Pancreas (tissue), 10 donors: ENCODE measurements around the gene EXOC4. TPM values are rescaled to one million over a fixed set of nuclear protein-coding genes. Genes with fewer than 3 reads are reported as not detected.

Experiments
- ATAC-seq, 4 donors: fragments of 200-7000 bp; cut with Tn5 transposase; one replicate each; pipeline versions ENCODE4 v1.8.0 to v1.9.1; 2020; ENCODE audit warnings: mild to moderate bottlenecking in 4 of 4, moderate library complexity in 4 of 4
- DNase-seq, 6 donors: peaks; one replicate each; pipeline ENCODE4 v3.0.0-alpha.2; 2020
- FAIRE-seq: peaks from 2 replicates; lab custom pipeline; 2012; peaks lifted over from hg19 to GRCh38; lab: Jason Lieb, UNC
- H3K27ac ChIP-seq, 4 donors: fragments of 200-600 bp; sonication (generic); 1 replicate in 3 of 4; 2 replicates in 1 of 4; pipeline versions ENCODE4 v1.5.0 to v1.8.0; 2020
- H3K27me3 ChIP-seq, 4 donors: fragments of 200-600 bp; one replicate each; pipeline ENCODE4 v1.8.0; 2021
- H3K36me3 ChIP-seq, 3 donors: fragments of 200-600 bp; sonication (generic) in 1 of 3; one replicate each; pipeline versions ENCODE4 v1.5.0 to v1.8.0; 2020 to 2021
- H3K4me1 ChIP-seq, 3 donors: fragments of 200-600 bp; one replicate each; pipeline ENCODE4 v1.8.0; 2021
- H3K4me3 ChIP-seq, 4 donors: fragments of 200-600 bp; sonication (generic) in 2 of 4; one replicate each; pipeline versions ENCODE4 v1.5.0 to v1.8.0; 2020 to 2021
- H3K9me3 ChIP-seq, 4 donors: fragments of 200-600 bp; one replicate each; pipeline ENCODE4 v1.8.0; 2021
- WGBS, 2 donors: extraction: QIAGEN DNeasy Blood & Tissue Kit; methylation state at CpG; one replicate each; pipeline ENCODE4 v1.1.7; 2013; 5-methylcytosine and 5-hydroxymethylcytosine counted together
- intact Hi-C, 3 donors: fragments of 100-400 bp; cut with DNase I; formaldehyde crosslinking; loops; one replicate each; pipeline versions ENCODE4 v1.11.1 to v1.14.2; 2022
- polyA plus RNA-seq, 2 donors: library from polyadenylated mRNA; stranded (reverse); fragments of 200-250 nt; gene quantifications; one replicate each; pipeline ENCODE4 v1.2.3, GENCODE V29; 2013
- total RNA-seq, 6 donors: library from RNA; stranded (reverse); fragmentation: NEBNext Ultra II Directional in 4 of 6; extraction: Animal tissue kit (Norgen Biotek cat#: 25700) in 4 of 6; gene quantifications; one replicate each; pipeline versions ENCODE4 v1.2.1 to v1.2.4, GENCODE V29; 2021 to 2023
- TF ChIP-seq, protein P1 (sequence below), 4 donors: fragments of 200-600 bp; sonication (generic) in 3 of 4; IDR thresholded peaks; one replicate each; pipeline versions ENCODE4 v1.5.0 to v1.8.0; 2021; ENCODE audit warnings: antibody characterized with exemption in 4 of 4
- donor health status: healthy with polysubstance abuse.
- donor health status: DM: no; HTN: no; CAD: no; lungs with moderate emphysema.
- donor health status: DM: no; HTN: no; CAD: no.
- donor health status: control.
- donor health status: control.
- donor health status: Bipolar disorder and iron deficiency.
- donor health status: DM: yes; HTN: yes; CAD: no.
- donor health status: DM: no; HTN: no; CAD: no.
- donor health status: DM: no; HTN: no; CAD: no.
- donor health status: DM: yes; HTN: yes; CAD: no.

The EXOC4 gene
- total and polyA plus RNA-seq, 8 donors, result 13.4 to 81.2 (median 53.8) TPM

DNA sequence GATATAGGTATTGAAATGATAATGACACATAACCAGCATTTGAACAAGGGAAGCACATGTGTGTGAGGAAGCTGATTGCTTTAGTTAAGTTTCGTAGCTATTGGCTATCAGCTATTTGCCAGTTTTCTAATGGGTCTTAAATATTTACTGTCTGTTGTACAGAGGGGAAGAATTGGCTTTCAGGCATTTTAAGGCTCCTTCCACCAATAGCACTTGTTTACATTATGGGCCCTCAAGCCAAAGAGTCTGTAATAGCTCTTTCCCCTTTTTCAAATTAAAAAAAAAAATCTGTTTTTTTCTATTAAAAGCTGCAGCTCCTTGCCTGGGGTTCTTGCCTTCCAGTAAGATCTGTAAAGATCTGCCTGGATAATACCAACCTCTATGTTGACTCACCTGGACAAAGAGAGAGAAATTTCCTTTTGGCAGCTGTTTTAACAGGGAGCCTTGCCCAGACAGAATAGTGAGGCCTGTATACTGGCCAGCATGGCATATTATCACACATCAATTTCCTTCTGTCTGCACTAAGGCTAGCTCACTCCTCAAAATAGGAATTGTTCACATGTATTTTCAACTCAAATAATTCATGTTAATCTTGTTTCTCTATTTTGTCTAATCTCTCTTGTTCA lies 769.5 kb downstream of the EXOC4 start:
- ATAC-seq (peak; percentile 98 to 99 (median 99)), DNase-seq (peak in 3 of 6 donors; percentile 53 to 64 (median 62))
- H3K27ac ChIP-seq, result peak overlapping the region in 2 of 4 donors; percentile 73 to 79

DNA sequence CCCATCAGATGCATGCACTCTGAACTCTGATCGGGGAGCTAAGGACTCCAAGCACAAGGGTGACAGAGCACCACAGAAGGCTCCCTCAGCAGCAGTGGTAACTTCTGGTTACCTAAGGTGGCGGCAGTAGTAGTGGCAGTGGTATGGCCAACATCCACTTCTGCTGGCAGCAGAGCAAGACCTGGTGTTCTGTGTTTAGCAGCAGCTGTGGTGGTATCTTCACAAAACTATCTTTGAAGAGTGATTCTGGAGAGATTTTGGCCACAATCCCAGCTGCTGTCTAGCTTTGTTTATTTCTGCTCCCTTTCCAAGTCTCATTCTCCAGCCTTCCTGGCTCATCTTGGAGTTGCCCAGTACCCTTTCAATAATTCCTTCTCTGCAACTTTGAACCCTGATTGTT lies 771.9 kb downstream of the EXOC4 start:
- H3K4me1 ChIP-seq, result peaks cover 12 to 23% (median 18%) of the 10 kb centered on the region in 3 donors
- TF ChIP-seq, protein P1, sequence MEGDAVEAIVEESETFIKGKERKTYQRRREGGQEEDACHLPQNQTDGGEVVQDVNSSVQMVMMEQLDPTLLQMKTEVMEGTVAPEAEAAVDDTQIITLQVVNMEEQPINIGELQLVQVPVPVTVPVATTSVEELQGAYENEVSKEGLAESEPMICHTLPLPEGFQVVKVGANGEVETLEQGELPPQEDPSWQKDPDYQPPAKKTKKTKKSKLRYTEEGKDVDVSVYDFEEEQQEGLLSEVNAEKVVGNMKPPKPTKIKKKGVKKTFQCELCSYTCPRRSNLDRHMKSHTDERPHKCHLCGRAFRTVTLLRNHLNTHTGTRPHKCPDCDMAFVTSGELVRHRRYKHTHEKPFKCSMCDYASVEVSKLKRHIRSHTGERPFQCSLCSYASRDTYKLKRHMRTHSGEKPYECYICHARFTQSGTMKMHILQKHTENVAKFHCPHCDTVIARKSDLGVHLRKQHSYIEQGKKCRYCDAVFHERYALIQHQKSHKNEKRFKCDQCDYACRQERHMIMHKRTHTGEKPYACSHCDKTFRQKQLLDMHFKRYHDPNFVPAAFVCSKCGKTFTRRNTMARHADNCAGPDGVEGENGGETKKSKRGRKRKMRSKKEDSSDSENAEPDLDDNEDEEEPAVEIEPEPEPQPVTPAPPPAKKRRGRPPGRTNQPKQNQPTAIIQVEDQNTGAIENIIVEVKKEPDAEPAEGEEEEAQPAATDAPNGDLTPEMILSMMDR (IDR thresholded peaks at IDR 0.05), result no peak
- H3K4me3 ChIP-seq, result no peak overlapping the region
- ATAC-seq (no peak), FAIRE-seq (no peak), DNase-seq (no peak)
- H3K27ac ChIP-seq, result no peak overlapping the region
- intact Hi-C loops, result no loop called here
- H3K9me3 ChIP-seq, result no peaks in the 10 kb centered on the region
- no peaks in the 10 kb centered on the region for H3K36me3 ChIP-seq
- 79 to 97% methylated on average over 2 of the region's 2 CpGs for WGBS, 2 donors
- no peaks in the 10 kb centered on the region for H3K27me3 ChIP-seq

More for the DNA sequence above, 769.5 kb downstream of the EXOC4 start:
- Histone ChIP-seq H3K9me3 (no peaks in the 10 kb centered on the region), H3K4me3 (no peak overlapping the region), H3K27me3 (no peaks in the 10 kb centered on the region), H3K36me3 (no peaks in the 10 kb centered on the region), H3K4me1 (peaks cover 12 to 23% (median 18%) of the 10 kb centered on the region in 3 donors)
- TF ChIP-seq, protein P1 (IDR thresholded peaks at IDR 0.05), result no peak
- intact Hi-C loops, result no loop called here
- 38% methylated on average over 1 of the region's 1 CpG for WGBS, 2 donors
- no peak for FAIRE-seq

DNA sequence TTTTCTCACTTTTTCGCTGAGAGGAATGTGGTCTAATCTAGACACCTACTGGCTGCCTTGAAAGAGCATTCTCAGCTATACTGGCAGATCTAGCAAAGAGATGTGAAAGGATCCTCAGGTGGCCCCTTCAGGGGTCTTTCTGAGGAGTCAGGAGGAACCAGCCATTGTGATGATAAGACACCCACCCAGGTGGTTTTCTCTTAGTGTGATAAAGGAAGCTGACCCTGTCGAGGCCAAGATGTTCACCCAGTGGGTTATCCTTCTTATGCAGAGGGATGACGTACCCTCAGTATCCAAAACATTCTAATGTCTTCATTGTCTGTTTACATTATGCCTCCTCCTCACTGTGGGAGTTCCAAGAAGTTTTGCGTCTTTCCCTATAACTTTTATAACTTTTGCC lies 776.0 kb downstream of the EXOC4 start:
- Histone ChIP-seq H3K9me3 (no peaks in the 10 kb centered on the region), H3K4me1 (no peaks in the 10 kb centered on the region), H3K27me3 (no peaks in the 10 kb centered on the region), H3K36me3 (no peaks in the 10 kb centered on the region), H3K4me3 (no peak overlapping the region), H3K27ac (no peak overlapping the region)
- no peak for DNase-seq
- no peak for FAIRE-seq
- 95 to 98% methylated on average over 4 of the region's 4 CpGs for WGBS, 2 donors
- TF ChIP-seq, protein P1 (IDR thresholded peaks at IDR 0.05), result no peak
- intact Hi-C loops, result no loop called here
- no peak for ATAC-seq

DNA sequence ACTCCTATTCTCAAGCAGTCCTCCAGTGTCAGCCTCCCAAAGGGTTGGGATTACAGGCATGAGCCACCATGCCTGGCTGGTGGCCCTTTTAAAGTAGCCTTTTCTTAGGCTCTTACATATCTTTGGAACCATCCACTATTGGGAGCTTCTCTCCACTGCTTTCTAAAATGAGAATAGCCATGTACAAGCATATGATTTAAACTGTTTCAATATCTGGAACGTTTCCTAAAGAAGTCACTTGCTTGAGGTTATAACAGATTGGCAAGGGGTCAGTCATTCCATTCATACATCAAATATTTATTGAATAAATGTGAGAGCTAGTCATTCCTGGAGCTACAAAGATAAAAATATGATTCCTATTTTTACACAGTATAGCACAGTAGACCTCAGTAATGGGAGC lies 776.9 kb downstream of the EXOC4 start:
- FAIRE-seq, result no peak
- no peak overlapping the region for H3K27ac ChIP-seq
- H3K9me3 ChIP-seq, result no peaks in the 10 kb centered on the region
- no peaks in the 10 kb centered on the region for H3K4me1 ChIP-seq
- no peak for DNase-seq
- no peak overlapping the region for H3K4me3 ChIP-seq
- 83 to 87% methylated on average over 1 of the region's 1 CpG for WGBS, 2 donors
- intact Hi-C loops, result no loop called here
- TF ChIP-seq, protein P1 (IDR thresholded peaks at IDR 0.05), result no peak
- no peaks in the 10 kb centered on the region for H3K36me3 ChIP-seq
- ATAC-seq, result no peak
- no peaks in the 10 kb centered on the region for H3K27me3 ChIP-seq

DNA sequence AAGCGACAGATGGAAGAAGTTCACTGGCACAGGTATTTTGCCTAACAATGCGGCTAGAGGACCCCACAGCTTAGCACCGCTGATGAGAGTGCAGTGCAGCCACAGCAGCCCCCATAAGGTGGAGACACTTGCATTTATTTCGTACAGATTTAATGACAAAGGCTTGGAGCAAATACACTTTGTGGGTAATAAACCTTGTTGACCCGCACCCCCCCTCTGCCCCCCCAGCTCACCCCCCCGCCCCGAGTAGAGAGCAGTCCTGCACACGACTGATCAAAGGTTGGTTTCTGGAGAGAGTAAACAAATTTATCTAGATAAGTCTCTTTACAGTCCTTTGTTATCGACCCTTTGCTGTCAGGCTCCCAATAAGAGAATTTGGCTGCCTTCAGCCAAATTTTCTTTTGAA lies 777.6 kb downstream of the EXOC4 start:
- FAIRE-seq, result no peak
- DNase-seq, result no peak
- intact Hi-C loops, result no loop called here
- TF ChIP-seq, protein P1 (IDR thresholded peaks at IDR 0.05), result no peak
- no peaks in the 10 kb centered on the region for H3K27me3 ChIP-seq
- 40 to 46% methylated on average over 9 of the region's 9 CpGs for WGBS, 2 donors
- no peak overlapping the region for H3K4me3 ChIP-seq
- peak in 2 of 4 donors; percentile 35 to 58 for ATAC-seq
- no peak overlapping the region for H3K27ac ChIP-seq
- H3K36me3 ChIP-seq, result no peaks in the 10 kb centered on the region
- H3K4me1 ChIP-seq, result no peaks in the 10 kb centered on the region
- H3K9me3 ChIP-seq, result no peaks in the 10 kb centered on the region
